GM21717 (cell line): Measurements from ENCODE around the gene ERC1.
"Not testable (repeated sequence)": the region's sequence is repeated elsewhere in the genome, so short reads cannot be mapped to it uniquely, and the experiment has no call there.

Experiments used
- ATAC-seq: cut with Tn5 transposase; IDR thresholded peaks from one replicate; pipeline ENCODE4 v1.9.1; 2021; ENCODE audit warnings: mild to moderate bottlenecking, moderate library complexity; ENCODE audit not compliant: unreplicated experiment

Gene ERC1

DNA sequence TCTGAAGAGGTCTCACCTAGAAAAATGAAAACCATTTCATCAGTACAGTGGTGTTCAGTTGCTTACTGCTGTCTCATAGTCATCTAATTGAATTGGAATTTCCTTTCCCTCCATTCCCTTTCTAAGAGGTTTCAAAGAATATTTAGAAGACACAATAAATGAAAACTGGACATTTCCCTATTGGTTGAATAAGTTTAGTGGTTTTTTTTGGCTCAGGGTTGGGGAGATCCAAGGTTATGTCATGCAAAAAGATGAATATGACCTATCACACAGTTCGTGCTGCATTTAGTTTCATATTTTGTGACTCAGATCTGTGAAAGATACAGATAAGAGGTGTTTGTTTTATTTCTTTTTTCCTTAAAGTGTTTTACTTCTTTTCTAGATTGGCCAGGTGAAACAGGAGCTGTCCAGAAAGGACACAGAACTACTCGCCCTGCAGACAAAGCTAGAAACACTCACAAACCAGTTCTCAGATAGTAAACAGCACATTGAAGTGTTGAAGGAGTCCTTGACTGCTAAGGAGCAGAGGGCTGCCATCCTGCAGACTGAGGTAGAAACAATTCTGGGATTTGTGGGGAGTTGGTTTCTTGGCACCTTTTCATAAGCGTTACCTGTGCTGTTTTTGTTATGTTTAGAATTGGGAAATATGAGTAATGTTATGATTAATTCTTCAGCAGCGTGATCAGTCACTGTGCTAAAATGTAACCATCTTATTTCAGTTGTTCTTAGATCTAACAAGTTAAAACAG is 124.6 kb downstream of the ERC1 start:
- no peak for ATAC-seq

DNA sequence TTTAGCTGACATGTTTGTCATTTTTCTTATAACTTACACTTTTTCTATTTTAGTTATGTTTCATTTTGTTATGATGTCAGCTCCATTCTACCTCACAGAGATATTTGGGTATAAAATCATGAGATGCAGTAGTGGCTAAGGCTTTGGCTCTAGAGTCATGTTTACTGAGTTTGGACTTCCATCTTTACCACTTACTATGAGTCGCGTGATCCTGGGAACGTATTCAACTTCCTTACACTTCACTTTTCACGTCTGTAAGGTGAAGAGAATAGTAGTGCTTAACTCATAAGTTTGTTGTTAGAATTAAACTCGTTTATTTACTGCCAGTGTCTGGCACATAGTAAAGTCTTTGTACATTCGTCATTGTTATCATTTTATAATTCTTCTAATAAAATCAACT is 126.3 kb downstream of the ERC1 start:
- no peak for ATAC-seq

DNA sequence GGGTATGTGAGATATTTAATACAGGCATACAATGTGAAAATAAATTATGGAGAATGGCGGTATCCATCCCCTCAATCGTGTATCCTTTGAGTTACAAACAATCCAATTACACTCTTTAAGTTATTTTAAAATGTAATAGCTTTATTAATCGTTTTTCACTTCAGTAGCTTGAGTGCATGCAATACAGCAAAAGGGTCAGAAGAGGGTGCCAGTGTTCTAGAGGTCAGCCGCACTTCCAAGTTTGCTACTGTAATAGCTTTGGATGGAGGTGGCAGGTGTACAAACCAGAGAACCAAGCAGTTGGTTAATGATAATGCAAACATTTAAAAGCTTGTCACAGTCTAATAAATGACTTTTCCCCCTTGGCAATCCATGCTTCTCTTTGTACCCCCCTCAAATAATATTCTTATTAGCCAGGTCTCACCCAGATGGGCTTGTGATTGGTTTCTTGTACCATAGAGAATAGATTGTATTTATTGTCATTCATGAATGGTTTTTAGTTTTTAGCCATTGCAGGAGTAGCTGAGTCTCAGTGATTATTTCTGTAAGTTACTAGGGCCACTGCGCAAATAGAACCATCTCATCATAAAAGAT is 127.0 kb downstream of the ERC1 start:
- ATAC-seq: no peak

- no peak for ATAC-seq
These were observed 131.8 kb downstream of the ERC1 start for GRCh38 chr12:1122786-1123185.

GRCh38 chr12:1126091-1126490 is 135.1 kb downstream of the ERC1 start:
- no peak for ATAC-seq

DNA sequence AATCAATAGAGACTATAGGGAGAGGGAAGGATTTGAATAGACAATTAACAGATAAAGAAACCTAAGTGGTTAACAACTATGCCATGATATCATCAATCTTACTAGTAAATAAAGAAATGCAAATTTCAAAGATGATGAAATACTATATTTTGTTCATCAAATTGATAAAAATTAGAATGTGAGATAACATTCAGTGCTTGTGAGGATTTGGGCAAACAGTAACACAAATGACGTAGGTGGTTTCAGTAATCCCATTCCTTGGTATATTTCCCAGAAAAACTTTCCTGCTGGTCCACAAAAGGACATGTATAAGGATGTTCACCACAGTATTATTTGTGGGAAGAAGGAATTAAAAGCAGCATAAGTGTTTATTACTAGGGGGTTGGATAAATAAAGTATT is 136.0 kb downstream of the ERC1 start:
- ATAC-seq: no peak

DNA sequence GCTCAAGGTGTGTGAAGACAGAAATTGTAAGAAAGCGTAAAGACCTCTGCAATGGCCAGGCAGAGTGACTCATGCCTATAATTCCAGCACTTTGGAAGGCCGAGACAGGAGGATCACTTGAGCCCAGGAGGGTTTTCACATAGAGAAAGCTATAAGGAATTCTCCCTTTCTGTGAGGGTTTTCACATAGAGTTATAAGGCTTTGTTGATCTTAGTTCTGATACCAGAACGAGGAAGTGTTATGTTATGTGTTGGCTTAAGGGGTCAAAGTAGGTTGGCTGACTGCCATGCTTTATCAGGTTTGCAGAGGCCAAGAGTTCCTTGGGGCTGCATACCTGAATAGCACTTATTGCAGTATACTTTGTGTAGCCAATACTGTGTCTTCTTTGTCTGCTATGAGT is 139.1 kb downstream of the ERC1 start:
- no peak for ATAC-seq

DNA sequence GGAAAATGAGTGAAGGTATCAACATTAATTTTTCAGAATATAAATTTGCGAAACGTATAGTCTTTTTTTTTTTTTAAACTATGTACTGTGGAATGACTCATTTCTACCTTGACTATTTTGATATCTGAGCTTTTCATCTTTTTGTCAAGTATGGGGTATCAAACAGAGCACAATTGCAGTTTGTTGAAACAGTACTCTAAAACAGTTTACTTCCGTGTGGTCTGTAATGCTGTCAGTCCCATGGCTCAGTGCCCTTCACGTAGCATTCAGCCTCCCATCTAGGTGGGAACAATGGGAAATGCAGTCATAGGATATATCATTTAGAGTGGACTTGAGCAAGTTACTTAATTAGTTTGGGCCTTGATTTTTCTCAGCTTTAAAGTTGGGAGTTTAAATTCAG is 139.5 kb downstream of the ERC1 start:
- ATAC-seq: no peak

DNA sequence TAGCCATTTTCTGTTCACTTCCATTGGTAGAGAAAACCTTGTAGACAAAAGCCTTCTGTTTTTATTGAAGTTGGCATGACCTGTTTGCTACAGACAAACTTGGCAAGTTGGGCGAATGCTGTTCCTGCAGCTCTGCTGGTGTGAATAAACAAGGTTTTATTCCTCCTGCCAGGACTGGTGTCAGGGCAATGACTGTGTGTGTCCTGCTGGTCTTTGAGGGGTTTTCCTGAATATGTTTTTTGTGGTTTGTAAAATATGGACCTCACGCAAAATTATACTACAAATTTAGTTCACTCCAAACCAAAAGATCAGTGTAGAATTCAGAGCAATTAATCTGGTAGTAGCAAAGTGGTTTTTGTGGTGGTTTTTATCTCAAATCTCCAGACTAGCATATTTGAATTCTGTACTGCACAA is 140.8 kb downstream of the ERC1 start:
- ATAC-seq: no peak

DNA sequence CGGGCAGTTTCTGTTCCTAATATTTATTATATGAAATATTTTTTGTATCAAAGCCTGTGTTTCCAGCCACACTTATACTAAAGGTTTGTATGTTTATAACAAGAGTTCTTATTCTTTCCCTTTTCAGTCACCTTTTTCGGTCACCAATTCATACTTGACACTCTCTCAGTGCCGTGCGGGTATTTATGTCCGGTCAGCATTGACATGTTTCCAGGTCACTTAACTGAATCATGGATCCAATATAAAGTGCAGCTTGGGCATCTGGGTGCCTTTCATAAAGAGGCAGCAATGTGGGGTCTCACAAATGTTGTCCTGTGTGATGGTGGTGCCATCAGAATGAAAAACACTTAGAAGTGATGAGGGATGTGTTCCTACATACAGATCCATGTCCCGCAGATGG is 141.3 kb downstream of the ERC1 start:
- no peak for ATAC-seq

DNA sequence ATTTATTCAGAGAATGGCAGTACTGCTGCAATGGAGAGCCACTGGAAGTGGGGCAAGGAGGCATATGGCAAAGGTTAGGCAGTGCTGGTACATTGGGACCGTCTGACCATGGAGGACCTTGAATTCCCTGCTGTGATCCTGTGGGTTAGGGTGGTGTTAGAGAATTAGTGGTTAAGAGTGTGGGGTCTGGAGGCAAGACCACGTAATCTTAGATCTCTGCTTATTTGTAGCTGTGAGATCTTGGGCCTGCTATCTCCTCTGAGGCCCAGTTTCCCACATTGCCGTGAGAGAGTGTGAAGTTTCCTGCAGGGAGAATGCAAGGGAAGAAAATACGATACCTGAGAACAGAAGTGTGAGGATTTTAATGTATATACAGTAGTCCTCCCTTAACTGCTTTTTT is 147.7 kb downstream of the ERC1 start:
- ATAC-seq: no peak

DNA sequence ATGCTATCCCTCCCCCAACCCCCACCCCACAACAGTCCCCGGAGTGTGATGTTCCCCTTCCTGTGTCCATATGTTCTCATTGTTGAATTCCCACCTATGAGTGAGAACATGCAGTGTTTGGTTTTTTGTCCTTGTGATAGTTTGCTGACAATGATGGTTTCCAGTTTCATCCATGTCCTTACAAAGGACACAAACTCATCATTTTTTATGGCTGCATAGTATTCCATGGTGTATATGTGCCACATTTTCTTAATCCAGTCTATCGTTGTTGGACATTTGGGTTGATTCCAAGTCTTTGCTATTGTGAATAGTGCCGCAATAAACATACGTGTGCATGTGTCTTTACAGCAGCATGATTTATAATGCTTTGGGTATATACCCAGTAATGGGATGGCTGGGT is 155.7 kb downstream of the ERC1 start:
- not testable (repeated sequence) for ATAC-seq

DNA sequence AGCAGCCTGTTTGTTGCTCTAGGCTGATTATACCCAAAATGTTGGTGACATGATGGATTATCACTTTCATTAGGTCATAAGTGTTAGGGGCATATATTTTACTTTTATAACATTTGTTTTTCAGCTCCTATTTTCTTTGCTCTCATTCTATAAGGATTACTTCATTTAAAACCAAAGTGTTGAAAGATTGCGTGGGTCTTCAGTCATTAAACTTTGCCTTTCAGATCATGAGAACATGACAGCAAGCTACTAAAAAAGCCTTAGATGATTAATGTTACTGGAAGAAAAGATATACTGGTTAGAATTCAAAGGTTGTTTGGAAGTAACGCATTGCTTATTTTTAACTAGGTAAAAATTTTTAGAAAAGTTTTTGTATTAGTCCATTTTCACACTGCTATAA is 156.8 kb downstream of the ERC1 start:
- no peak for ATAC-seq

GRCh38 chr12:1157046-1157445 is 166.0 kb downstream of the ERC1 start:
- ATAC-seq: no peak

- ATAC-seq: no peak
These were observed 170.2 kb downstream of the ERC1 start for GRCh38 chr12:1161197-1161596.

- ATAC-seq: no peak
These were observed 171.2 kb downstream of the ERC1 start for GRCh38 chr12:1162081-1162760.

GRCh38 chr12:1167784-1168183 is 176.8 kb downstream of the ERC1 start:
- ATAC-seq: no peak

DNA sequence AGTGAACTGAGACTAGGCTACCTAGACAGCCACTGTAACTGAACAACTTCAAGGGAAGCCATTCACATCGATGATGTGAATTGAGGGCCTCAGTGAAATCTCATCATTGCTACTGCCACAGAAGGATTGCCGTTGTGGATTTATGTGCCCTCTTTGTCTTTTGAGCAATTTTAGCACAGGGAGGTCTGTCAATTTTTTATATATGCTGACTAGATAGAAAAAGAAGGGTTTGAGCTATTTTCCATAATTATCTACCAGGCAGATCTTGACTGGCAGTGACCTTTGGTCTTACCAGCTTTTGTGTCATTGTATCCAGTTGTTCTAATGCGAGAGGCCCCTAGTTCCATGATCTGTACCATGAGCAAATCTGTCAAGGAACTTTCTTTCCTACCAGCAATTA is 179.4 kb downstream of the ERC1 start:
- no peak for ATAC-seq

DNA sequence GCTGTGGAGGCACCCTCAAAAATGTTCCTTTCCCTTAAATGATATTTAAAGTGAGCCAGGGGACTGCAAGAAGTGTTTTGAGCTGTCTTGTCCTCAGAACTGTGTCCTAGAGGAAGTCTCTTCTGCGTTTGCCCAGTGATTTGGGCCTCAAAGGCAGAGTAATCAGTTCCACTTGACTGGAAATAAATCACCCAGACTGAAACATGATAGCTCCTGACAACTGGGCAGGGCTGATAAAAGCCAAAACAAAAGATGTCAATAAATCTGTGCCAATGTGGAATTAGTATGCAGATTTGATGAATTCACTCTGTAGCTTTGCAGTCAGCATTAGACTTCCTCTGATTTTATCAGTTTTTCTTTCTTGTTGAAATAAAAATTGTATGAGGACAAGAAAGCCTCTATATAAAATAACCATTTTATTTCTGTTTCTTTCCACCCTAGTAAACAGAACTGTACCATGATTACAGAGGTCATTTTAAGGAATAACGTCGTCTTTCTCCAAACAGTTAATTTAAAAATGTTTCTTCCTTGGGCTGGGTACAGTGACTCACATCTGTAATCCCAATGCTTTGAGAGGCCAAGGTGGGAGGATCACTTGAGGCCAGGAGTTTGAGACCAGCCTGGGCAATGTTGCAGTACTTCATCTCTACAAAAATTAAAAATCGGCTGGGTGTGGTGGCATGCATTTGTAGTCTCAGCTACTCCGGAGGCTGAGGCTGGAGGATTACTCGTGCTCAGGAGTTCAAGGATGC is 180.8 kb downstream of the ERC1 start:
- no peak for ATAC-seq

DNA sequence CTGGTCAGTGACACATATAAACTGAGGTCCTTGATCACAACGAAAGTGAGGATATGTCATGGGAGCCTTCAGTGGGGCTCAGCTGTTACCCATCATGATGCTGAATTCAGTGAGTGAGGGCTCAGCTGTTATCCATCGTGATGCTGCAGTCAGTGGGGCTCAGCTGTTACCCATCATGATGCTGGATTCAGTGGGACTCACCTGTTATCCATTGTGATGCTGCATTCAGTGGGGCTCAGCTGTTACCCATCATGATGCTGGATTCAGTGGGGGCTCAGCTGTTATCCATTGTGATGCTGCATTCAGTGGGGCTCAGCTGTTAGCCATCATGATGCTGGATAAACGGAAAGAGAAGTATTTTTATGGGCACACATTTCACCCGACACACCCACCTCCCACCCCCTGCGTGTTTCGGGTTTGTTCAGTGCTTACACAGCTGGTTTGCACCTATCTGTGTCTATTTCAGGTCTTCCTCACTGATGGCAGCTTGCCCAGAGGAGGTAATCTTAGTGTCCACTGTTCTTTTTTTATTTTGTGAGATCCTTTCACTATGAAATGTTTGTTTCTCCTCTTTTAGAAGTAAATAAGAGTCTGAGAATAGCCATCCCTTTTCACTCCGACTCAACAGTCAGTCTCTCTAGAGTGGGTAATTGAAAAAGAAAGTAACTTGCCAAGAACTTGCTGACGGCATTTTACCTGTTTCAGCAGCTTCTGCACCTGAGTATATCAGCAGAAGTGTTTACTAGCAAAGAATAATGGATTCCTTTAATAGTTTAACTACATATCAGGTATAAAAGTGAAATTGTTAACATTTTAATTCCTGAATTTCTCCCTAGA is 183.0 kb downstream of the ERC1 start:
- ATAC-seq: no peak

DNA sequence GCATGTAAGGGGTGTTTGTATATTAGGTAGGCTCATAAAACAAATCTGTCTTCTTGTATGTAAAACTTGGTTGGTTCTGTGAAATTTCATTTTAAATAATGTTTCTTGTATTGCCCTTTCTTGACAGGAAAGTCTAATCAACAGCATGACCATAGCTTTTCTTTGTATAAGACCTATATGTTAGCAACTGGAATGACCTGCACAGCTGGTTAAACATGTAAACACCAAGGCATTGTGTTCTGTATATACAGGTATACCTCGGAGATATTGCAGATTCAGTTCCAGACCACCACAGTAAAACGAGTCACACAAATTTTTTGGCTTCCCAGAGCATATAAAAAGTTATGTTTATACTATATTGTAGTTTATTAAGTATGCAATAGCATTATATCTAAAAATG is 183.6 kb downstream of the ERC1 start:
- no peak for ATAC-seq
